NCI-H2196 (cell line): Measurements from ENCODE around the gene APOBEC3H.

Experiments used
- DNase-seq: peaks from one replicate; lab custom pipeline; 2025; ENCODE audit not compliant: unreplicated experiment; lab: John Stamatoyannopoulos, UW

Gene APOBEC3H

DNA sequence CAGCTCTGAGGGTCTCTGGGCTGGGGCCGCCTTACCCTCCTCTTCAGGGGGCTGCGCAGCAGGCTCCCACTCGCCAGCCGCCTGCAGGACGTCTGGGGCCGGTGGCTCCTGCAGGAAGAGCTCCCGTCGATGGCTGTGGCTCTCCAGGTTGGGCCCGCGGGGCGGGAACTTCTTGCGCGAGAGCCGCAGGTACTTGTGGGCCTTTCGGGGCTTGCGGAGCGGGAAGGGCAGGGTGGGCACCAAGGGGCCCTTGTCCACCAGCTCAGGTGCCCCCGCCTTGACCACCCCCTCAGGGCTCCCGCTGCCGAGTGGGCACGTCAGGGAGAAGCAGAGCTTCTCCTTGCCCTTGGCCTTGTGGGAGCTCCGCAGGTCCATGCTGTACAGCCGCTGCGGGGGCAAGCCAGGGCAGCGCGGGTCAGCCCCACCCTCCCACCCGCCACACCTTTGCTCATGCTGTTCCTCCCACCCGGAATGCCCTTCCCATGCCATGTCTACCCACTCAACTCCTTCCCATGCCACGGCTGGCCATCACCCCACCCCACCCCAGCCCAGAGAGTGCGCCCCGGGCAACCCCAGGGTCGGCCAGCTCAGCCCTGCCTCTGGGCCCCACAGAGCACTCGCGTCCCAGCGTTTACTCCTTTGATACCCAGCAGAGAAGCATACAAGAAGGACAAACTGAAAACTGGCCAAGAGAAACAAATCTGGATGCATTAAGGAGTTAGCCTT is 37.5 kb downstream of the APOBEC3H start:
- no peak for DNase-seq

DNA sequence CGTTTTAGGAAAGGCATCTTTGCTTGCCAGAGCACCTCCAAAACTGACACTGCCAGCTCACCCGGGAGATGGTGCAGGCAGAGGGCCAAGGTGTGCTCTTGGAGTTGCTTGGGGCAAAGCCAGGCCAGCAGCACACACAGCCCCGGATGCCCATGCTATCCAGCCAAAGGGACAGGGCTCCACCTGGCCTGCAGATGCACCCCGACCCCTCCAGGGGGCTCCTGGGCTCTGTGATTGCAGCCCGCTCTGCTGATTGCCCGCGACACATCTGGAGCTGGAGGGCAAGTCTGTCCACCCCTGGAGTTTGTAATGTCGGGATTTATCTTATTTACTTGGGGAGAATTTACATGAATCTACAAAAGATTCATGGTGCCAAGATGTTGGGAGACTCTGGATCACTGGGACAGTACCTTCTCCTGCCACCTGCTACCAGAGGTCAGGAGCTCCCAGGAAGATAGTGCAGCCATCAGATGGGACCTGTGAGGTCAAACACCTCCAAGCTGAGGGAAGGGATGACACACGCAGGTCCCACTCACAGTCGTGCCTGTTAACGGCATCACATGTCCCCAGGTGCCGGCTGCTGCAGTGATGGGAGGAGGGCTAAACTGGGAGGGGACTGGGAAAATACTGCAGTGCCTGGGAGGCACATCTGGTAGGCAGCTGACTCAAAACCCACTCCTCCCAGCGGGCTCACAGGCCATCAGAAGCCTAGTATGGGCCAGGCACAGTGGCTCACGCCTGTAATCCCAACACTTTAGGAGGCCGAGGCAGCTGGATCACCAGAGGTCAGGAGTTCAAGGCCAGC is 38.2 kb downstream of the APOBEC3H start:
- DNase-seq, result peak; percentile 3

DNA sequence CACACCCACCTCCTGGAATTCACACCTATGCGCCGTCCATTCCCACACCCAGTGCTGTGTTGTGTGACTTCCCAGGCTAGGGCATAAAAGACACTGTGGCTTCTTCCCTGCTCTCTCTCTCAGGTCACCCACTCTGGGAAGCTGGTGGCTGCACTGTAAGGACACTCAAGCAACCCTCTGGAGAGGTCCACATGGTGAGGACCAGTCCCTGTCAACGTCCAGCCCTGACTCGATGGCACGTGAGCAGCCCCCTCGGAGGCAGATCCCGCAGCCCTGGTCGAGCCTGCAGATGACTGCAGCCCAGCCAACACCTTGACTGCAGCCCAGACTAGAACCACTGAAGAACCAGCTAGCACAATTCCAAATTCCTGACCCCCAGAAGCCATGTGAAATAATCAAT is 39.3 kb downstream of the APOBEC3H start:
- DNase-seq, result no peak

DNA sequence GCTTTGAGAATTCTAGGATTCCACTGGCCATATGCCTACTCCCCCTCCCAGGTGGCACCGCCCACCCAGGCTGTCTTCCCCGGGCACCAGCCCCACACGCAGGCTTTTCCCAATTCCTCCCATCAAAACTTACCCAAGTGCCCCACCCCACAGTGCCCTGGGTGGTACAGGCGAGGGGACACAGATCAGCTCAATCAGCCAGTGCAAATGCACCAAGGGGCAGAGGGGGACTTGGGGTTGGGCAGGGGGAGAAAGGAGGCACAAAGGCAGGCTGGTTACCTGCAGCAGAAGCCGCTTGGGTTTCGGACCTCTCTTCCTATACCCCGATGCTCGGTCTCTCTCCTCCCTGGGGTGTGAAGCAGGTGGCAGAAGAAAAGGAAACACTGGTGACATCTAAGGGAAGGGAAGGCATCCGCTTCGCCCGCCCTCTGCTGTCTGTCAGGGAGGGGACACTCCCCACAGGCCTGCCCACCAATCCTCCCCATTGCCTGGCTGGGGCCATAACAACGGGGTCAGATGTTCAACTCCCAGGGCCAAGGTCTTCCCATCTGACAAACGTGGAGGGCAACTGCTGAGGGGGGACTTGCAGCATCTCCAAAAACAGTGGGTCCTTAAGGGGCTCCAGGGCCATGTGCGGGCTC is 41.4 kb downstream of the APOBEC3H start:
- no peak for DNase-seq

DNA sequence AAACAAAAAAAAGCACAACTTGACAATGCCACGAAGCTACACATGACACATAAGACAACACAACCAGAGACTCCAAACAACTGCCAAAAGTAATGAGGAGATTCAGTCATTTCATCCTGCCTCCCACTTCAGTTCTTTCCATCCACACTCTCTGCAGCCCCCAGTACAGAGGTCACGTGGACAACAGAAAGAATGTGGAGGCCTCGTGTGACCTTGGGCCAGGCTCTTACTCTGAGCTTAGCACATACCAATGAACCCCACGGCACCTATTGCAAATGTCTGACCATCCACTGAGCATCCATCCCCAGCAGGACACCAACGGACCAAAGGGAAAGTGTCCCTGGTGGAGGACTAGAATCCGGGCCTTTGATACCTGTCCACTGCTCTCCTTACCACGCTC is 42.9 kb downstream of the APOBEC3H start:
- no peak for DNase-seq

DNA sequence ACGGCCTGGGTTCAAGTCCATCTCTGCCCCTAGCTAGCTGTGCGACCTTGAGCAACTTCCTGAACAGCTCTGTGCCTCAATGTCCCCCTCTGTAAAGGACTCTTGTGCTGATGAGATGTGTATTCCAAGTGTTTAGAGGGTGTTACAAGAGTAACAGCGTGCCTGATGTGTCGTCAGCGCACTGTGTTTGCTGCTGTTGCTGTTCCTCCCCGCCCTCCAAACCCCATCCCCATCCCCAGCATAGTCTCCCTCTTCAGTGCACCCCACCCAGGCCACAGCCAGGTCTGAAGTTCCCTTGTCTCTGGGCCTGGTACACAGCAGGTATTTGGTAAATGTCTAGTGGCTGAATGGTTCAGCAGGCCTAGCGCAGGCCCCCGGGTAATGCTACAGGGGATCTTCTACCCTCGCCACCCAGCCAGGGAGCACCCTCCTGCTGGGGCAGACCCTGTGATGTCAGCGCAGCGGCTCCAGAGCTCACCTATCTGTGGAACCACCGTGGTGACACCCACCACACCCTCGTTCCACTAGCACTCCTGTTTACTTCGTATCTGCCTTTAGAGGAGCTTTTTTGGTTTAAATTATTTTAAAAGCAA is 45.1 kb downstream of the APOBEC3H start:
- no peak for DNase-seq

DNA sequence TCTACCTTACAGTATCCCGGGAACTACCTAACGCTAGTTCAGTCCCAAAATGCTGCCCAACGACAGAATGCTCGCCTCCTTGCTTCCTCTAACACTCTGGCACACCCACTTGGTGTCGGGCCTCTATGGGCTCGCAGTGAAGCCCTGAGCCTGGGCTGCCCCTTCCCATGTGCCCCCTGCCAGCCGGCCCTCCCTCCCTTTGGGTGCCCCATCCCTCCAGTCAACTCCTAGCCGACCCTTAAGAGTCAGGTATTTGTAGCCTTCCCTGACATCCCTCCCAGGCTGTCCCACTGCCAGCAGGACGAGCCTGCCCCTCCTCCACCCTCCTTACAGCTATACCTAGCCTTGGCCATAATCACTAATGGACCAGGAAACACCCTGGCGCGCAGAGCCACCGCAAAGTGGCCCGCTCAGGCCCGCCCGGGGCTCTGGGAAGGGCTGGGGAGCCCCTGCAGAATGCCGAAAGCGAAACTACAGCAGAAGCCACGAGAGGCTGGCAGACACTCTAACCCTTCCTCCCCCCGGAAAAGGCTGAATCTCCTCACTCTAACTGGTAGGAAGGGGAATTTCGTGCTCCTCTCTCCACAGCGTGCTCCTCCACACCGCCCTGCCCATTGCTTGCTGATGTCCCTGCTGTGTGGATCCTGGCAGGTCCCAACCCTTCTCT is 47.2 kb downstream of the APOBEC3H start:
- no peak for DNase-seq

DNA sequence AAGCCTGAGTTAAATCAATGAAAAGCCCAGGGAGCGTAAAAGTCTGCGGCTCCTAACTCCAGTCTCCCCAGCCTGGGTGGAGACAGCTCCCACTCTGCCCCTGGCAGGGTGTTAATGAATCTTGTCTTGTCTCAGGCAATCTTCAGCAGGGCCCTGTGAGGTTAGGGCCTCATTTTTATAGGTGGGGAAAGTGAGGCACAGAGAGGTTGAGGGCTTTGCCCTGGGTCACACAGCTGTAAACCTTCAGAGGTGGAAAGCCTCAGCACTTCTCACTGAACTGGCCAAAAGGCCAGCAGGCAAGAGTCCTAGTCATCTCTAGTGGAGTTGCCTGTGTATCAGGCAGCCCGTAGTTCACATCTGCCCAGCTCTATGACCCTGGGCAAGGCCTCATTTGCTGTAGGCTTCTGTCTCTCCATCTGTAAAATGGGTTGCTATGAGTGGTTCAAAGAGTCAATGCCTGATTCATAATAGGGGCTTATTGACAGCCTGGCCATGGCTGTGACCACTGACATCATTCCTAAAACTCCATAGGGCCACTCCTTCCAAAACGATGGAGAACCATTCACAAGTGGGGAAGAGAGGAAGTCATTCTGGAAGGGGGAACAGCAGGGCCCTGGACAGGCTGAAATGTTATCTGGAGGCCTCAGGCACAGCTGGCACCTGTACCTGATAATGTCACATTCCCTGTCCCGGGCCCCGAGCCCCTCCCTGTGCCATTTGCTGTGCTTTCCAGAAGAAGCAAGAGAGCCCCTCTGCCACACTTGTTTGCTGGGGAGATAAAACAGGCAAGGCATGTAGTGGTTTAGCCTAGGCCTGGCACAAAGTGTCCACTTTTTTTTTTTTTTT is 49.4 kb downstream of the APOBEC3H start:
- DNase-seq, result no peak

DNA sequence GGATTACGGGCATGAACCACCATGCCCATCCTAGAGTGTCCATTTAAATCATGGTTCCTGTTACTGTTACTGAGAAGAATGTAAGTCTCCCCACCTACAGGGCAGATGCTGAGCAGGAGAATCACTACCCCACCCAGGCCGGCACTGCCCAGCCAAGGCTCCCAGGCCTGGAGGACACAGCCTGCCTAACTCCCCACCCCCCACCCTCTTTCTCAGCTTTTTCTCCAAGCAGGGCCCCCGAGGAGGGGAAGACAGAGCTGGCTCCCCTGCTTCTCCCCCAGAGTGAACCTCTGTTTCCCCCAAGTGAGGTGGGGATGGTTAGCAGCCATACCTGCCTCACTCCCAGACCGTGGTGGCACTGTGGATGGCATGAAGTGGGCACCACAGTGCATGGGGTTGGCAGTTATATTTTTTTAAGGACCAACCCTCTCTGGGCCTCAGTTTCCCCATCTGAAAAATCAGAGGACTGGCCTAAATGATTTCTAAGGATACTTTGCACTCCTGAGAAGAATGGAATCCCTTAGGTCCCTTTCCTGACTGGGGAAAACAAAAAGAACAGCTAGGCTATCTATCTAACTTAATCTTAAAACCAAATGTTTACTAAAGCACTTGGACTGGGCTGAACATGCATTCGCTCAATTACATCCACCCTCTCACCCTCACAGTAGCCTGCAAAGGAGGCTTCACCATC is 50.4 kb downstream of the APOBEC3H start:
- DNase-seq, result no peak

DNA sequence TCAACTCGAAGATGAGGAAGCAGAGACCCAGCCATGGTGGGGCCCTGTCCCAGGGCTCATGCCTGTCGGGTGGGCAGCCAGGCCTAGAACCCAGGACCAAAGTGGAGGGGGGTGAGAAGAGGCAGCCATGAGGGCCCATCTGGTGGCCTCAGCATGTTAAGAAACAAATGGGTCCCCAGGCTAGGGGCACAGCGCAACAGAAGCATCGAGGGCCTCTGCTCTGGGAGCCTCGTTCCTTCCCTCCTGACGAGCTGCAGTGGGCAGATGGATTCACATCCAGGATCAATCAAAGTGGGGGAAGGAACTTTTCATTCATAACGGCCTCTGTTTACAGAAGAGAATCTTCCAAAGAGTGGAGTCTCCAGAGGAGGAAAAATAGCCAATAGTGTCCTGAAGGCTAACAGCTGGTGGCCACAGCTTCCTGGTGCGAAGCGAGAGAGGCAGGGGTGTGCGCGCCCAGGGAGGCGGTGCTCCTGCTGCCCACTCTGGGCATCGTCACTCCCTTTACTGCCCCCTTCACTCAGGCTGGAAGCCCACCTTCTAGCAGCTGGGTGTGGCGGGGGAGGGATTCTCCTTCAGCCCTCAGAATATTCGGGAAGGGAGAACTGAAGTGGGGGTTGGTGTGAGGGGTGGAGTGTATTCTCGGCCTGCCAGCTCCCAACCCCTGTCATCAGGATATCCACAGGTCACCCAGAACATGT is 51.1 kb downstream of the APOBEC3H start:
- DNase-seq, result no peak

DNA sequence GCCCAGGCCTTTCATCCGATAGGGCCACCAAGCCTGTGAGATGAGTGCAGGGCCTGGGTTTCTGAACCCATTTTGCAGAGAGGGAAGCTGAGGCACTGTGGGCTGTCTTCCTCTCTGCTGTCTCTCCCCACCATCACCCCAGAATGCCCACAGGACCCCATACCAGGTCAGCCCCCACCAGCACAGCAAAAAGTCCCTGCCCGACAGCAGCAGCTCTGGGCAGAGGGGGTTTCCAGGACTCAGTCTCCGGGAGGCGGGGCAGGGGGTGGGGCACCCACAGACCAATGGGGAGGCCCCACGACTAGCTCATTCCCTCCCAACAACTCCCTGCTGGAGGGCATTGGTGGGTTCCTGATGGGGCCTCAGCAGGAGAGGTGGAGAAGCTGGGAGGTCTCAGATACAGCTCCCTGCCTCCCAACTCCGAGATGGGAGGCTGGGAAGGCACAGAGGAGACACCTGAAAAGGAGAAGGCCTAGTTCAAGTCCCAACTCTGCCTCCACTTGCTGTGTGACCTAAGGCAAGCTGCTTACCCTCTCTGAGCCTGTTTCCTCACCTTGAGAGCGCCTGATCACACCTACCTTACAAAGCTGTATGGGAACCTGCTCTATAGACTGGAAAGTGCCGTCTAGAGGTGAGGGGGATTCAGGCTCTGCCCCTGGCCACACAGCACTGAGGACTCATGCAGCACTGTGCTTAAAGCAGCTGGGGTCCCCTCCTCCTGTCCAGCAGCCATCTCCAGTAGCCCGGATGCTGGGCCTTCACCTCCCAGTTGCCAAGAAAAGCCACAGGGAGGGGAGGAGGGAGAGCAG is 51.9 kb downstream of the APOBEC3H start:
- no peak for DNase-seq

DNA sequence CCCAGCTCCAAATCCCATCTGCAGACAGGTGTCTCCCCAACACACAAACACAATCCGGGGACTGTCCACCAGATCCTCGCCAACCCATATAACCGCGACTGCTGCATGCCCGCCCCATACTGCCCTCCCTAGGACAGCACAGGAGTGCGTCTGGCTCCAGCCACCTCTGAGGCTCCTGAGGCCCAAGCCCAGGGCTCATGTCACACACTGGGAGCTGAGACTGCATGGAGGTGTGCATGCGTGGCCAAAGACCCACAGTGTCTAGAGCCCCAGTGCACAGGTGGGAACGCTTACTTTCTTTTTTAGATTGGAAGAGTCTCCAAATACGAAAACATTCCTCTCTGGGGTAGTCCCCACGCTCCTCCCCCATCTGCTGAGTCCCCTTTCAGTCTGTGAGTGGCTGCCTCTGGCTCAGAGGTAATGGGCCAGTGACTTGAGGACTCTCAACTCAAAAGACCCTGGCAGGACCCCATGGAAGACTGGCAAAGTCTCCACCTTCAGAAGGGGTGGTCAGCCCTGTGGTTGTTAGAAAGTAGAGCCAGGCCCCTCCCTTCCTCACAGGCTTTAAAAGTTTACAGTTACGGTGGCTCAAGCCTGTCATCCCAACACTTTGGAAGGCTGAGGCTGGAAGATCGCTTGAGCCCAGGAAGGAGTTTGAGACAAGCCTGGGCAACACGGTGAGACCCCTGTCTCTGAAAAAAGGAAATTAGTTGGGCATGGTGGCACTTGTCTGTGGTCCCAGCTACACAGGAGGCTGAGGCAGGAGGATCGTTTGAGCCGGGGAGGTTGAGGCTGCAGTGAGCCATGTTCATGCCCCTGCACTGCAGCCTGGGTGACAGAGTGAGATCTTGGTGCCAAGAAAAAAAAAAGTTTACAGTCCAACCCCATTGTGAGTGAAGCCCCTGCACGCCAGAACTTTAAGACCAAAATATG is 53.1 kb downstream of the APOBEC3H start:
- no peak for DNase-seq

DNA sequence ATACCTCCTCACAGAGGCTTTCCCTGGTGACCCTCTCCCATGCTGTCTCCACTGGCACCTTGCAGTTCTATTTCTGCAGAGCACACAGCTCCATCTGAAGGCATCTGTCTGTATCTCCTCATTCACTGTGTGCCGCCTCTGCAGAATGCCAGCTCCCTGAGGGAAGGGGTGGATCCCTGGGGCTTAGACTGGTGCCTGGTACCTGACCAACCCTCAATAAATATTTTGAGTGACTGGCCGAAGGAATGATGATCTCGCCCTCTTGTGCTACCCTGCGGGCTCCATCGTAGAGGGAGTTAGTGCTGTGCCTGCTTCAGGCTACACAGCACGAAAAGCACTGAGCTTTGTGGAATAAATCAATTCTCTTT is 53.8 kb downstream of the APOBEC3H start:
- DNase-seq, result no peak

DNA sequence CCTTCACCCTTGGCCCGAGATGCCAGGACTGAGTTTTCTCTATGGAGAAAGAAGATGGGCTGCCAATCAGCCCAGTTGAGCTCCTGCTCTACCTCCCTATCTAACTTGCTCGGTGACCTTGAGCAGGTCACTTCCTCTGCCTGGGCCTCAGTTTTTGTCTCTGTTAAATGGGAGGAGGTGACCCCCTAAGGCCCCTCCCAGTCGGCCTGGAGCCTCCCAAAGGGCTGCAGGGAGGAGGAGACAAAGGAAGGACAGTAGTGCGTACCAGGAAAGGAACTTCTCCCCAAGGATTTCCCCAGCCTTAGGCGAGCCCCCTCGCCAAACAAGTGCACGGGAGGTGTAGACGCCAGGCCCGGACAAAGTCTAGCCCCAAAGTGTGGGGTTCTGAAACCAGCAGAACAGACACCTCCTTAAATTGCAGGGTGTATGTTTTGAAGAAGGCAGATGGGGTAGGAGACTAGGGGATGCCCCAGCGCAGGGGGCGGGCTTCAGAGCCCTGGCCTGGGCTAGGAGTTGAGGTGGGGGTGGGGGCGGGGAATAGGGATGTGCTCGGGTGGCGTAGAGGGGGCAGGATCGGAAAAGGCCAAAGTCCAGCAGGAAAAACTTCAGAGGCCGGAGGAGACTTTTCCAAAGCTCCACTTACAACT is 54.4 kb downstream of the APOBEC3H start:
- DNase-seq, result no peak

DNA sequence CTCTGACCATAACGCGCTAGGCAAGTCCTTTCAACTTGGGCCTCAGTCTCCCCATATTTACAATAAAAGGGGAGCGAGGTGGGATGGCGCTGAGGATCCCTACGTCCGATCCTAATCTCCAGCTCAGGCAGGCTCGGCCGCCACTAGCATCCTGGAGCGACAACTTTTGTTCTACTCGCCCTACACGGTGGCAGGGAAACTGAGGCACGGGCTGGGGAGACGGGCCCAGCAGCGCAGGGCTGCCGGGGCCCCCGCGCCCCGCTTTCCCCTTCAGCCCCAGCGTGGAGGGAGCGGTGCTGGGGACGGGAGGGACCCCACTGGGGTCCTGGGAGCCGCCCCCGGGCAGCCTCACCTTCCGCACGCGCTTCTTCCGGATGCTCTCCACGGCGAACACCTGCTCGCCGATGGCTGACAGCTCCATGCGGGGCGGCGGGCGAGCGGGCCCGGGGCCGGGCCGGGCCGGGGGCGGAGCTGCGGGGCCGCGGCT is 55.0 kb downstream of the APOBEC3H start:
- no peak for DNase-seq

DNA sequence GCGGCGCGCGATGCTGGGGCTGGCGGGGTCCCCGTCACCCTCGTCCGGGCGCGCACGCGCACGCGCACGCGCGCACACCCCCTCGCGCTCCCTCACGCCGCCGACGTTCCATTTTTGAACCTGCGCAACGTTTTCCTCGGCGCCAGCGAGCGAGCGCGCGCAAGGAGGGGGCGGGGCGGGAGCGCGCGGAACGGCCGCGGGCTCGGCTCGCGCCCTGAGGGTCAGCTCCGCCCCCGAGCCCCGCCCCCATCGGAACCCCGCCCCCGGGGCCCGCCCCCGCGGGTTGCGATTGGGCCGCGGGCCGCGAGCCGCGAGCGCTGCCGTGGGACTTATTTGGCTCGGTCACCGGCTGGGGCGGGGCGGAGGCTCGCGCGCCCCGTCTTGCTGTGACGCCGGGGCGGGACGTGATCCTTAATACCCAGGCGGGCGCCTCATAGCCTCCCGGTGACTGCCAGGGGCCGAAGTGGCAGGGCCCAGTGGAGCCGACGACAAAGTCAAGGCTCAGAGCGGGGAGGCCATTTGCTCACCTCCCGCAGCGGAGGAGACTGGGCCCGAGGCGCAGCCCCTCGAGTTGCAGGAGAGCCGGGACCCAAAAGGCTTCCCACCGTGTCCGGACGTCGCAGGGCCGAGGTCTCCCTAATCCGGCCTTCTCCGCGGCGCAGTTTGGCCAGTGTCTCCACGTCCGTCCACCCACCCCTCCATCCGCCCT is 55.6 kb downstream of the APOBEC3H start, which contains the start of gene CBX7:
TSS of gene CBX7 (minus strand) at position 170 of the 709 bp plus-strand sequence. CDS start 236 bp downstream, outside the sequence.
- peak; percentile 90 for DNase-seq
